ENCODE data around the gene IQCE. TPM values are rescaled to one million over a fixed set of nuclear protein-coding genes. Genes with fewer than 3 reads are reported as not detected.

Gene IQCE
- polyA plus RNA-seq, 1 donor from 2014 or later: 21.2 TPM

- Histone ChIP-seq H3K9me2 (ENCODE audit: insufficient read depth, low read length) (no peaks in the 10 kb centered on the region), H3K9me3 (ENCODE audit: low read length) (no peaks in the 10 kb centered on the region), H4K20me1 (ENCODE audit: insufficient read depth) (no peaks in the 10 kb centered on the region), H3K36me3 (ENCODE audit: insufficient read depth, low read length) (no peaks in the 10 kb centered on the region), H3F3A (ENCODE audit: insufficient read depth, low read length, poor library complexity, severe bottlenecking) (no peaks in the 10 kb centered on the region), H2AFZ (ENCODE audit: low read depth, low read length) (no peak overlapping the region), H3K79me2 (replicated peaks; ENCODE audit: insufficient read depth, low read length) (no peaks in the 10 kb centered on the region), H3K4me2 (ENCODE audit: low read length) (no peak overlapping the region), H3K4me3 (ENCODE audit: low read length) (no peak overlapping the region), H3K27me3 (ENCODE audit: insufficient read depth, low read depth, low read length) (no peaks in the 10 kb centered on the region), H3K27ac (ENCODE audit: low read length) (no peak overlapping the region), H3K9ac (ENCODE audit: low read length) (no peak overlapping the region)
- TF ChIP-seq TAF1 (IDR thresholded peaks at IDR 0.05; ENCODE audit: low read depth): no peak
- no peak for TF ChIP-seq CTCF (IDR thresholded peaks at IDR 0.05; ENCODE audit: poor library complexity, severe bottlenecking)
- no peak for TF ChIP-seq SMC3 (conservative IDR thresholded peaks at IDR 0.05; ENCODE audit: poor library complexity)
- no peak for TF ChIP-seq EP300 (conservative IDR thresholded peaks at IDR 0.05; ENCODE audit: poor library complexity, severe bottlenecking)
- TF ChIP-seq MXI1 (conservative IDR thresholded peaks at IDR 0.05; ENCODE audit: poor library complexity, severe bottlenecking): no peak
- TF ChIP-seq POLR2AphosphoS5 (IDR thresholded peaks at IDR 0.05): no peak
- TF ChIP-seq RAD21 (conservative IDR thresholded peaks at IDR 0.05): no peak
- no peak for TF ChIP-seq EZH2 (IDR thresholded peaks at IDR 0.05; ENCODE audit: borderline replicate concordance, insufficient read depth, low read length, poor library complexity, severe bottlenecking)
- TF ChIP-seq, protein P1, sequence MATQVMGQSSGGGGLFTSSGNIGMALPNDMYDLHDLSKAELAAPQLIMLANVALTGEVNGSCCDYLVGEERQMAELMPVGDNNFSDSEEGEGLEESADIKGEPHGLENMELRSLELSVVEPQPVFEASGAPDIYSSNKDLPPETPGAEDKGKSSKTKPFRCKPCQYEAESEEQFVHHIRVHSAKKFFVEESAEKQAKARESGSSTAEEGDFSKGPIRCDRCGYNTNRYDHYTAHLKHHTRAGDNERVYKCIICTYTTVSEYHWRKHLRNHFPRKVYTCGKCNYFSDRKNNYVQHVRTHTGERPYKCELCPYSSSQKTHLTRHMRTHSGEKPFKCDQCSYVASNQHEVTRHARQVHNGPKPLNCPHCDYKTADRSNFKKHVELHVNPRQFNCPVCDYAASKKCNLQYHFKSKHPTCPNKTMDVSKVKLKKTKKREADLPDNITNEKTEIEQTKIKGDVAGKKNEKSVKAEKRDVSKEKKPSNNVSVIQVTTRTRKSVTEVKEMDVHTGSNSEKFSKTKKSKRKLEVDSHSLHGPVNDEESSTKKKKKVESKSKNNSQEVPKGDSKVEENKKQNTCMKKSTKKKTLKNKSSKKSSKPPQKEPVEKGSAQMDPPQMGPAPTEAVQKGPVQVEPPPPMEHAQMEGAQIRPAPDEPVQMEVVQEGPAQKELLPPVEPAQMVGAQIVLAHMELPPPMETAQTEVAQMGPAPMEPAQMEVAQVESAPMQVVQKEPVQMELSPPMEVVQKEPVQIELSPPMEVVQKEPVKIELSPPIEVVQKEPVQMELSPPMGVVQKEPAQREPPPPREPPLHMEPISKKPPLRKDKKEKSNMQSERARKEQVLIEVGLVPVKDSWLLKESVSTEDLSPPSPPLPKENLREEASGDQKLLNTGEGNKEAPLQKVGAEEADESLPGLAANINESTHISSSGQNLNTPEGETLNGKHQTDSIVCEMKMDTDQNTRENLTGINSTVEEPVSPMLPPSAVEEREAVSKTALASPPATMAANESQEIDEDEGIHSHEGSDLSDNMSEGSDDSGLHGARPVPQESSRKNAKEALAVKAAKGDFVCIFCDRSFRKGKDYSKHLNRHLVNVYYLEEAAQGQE (IDR thresholded peaks at IDR 0.05; ENCODE audit: borderline replicate concordance): no peak
These were observed 52.6 kb downstream of the IQCE start for GRCh38 chr7:2611401-2611800.

DNA sequence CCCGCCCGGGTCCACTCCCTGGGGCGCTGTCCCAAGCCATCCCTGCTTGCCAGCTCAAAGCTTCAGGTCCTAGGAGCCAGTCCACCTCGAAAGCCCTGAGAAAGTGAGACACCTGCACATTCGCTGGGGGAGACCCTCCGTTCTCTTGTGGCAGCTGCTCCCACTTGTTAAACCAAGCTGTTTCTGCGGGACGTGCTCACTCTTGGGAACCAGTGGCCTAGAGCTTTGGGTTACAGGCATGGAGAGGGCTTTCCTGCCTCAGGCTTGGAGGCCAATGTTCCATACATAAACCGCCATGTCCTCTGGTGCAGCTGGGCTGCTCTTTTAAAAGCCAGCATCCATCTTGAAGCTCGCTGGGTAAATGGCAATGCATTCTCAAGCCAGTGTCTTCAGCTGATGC lies 53.1 kb downstream of the IQCE start:
- Histone ChIP-seq H3K4me3 (ENCODE audit: low read length) (no peak overlapping the region), H3K9ac (ENCODE audit: low read length) (no peak overlapping the region), H4K20me1 (ENCODE audit: insufficient read depth) (no peaks in the 10 kb centered on the region), H3F3A (ENCODE audit: insufficient read depth, low read length, poor library complexity, severe bottlenecking) (no peaks in the 10 kb centered on the region), H3K4me2 (ENCODE audit: low read length) (no peak overlapping the region), H3K9me3 (ENCODE audit: low read length) (no peaks in the 10 kb centered on the region), H3K36me3 (ENCODE audit: insufficient read depth, low read length) (no peaks in the 10 kb centered on the region), H3K79me2 (replicated peaks; ENCODE audit: insufficient read depth, low read length) (no peaks in the 10 kb centered on the region), H3K27me3 (ENCODE audit: insufficient read depth, low read depth, low read length) (no peaks in the 10 kb centered on the region), H3K27ac (ENCODE audit: low read length) (no peak overlapping the region), H2AFZ (ENCODE audit: low read depth, low read length) (no peak overlapping the region), H3K9me2 (ENCODE audit: insufficient read depth, low read length) (no peaks in the 10 kb centered on the region)
- TF ChIP-seq CTCF (IDR thresholded peaks at IDR 0.05; ENCODE audit: poor library complexity, severe bottlenecking): no peak
- no peak for TF ChIP-seq MXI1 (conservative IDR thresholded peaks at IDR 0.05; ENCODE audit: poor library complexity, severe bottlenecking)
- TF ChIP-seq RAD21 (conservative IDR thresholded peaks at IDR 0.05): no peak
- TF ChIP-seq SMC3 (conservative IDR thresholded peaks at IDR 0.05; ENCODE audit: poor library complexity): no peak
- TF ChIP-seq EZH2 (IDR thresholded peaks at IDR 0.05; ENCODE audit: borderline replicate concordance, insufficient read depth, low read length, poor library complexity, severe bottlenecking): no peak
- no peak for TF ChIP-seq TAF1 (IDR thresholded peaks at IDR 0.05; ENCODE audit: low read depth)
- TF ChIP-seq, protein P1 (IDR thresholded peaks at IDR 0.05; ENCODE audit: borderline replicate concordance): no peak
- no peak for TF ChIP-seq POLR2AphosphoS5 (IDR thresholded peaks at IDR 0.05)
- TF ChIP-seq EP300 (conservative IDR thresholded peaks at IDR 0.05; ENCODE audit: poor library complexity, severe bottlenecking): no peak

Measured in neural cell (in vitro differentiated cells).